Measurements from ENCODE around the gene MSRB3. TPM values are rescaled to one million over a fixed set of nuclear protein-coding genes. Genes with fewer than 3 reads are reported as not detected.

The MSRB3 gene
- total RNA-seq, 1 experiment from 2014 or later = 5.9 TPM

DNA sequence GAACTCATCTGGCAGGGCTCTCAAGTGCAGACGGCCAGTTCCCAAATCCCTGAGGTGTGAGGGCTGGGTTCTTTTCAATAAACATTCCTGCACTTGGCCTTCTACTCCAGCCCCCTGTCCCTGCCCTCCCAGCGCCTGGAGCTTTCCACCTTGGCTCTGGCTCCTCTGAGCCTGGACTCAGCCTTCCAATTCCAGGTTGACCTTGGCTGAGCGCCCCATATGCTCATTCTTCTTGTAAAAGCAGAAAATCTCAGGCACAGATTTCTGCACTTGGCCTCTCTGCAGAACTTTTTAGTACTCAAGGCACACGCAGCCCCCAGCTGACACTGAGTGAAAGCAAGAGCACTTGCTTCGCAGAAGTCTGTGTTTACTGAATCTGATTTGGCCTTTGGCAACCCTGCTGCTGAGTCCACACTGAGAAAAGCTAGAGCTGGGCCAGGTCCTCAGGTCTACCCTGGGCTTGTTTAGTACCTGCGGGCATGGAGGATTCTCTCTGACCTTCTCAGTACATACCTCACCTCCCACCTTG lies 222.7 kb downstream of the MSRB3 start:
- H3K4me3 ChIP-seq (ENCODE audit: low read length) = no peak overlapping the region
- BruUV-seq (replicated peaks) = no TSS peak
- DNase-seq = no peak
- ChIA-PET POLR2A (ENCODE audit: unreplicated experiment) (no interaction called here), CTCF (no interaction called here)
- no peaks in the 10 kb centered on the region for H3K79me2 ChIP-seq (ENCODE audit: low read length)
- no peak overlapping the region for H3K4me2 ChIP-seq (ENCODE audit: low read length)
- no peak overlapping the region for H2AFZ ChIP-seq (ENCODE audit: low read length)
- no peaks in the 10 kb centered on the region for H4K20me1 ChIP-seq (ENCODE audit: low read length)
- H3K9me2 ChIP-seq (replicated peaks; ENCODE audit: low read length) = no peaks in the 10 kb centered on the region
- no peaks in the 10 kb centered on the region for H3K9me3 ChIP-seq (ENCODE audit: low read length)
- H3K36me3 ChIP-seq (ENCODE audit: low read depth, low read length) = no peaks in the 10 kb centered on the region
- no peak overlapping the region for H3K9ac ChIP-seq (ENCODE audit: low read length)
- H3K4me1 ChIP-seq (ENCODE audit: insufficient read depth, low read length) = peaks cover 22% of the 10 kb centered on the region
- TF ChIP-seq EZH2 (IDR thresholded peaks at IDR 0.05; ENCODE audit: low read length, unreplicated experiment) = no peak
- TF ChIP-seq, protein P1, sequence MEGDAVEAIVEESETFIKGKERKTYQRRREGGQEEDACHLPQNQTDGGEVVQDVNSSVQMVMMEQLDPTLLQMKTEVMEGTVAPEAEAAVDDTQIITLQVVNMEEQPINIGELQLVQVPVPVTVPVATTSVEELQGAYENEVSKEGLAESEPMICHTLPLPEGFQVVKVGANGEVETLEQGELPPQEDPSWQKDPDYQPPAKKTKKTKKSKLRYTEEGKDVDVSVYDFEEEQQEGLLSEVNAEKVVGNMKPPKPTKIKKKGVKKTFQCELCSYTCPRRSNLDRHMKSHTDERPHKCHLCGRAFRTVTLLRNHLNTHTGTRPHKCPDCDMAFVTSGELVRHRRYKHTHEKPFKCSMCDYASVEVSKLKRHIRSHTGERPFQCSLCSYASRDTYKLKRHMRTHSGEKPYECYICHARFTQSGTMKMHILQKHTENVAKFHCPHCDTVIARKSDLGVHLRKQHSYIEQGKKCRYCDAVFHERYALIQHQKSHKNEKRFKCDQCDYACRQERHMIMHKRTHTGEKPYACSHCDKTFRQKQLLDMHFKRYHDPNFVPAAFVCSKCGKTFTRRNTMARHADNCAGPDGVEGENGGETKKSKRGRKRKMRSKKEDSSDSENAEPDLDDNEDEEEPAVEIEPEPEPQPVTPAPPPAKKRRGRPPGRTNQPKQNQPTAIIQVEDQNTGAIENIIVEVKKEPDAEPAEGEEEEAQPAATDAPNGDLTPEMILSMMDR (conservative IDR thresholded peaks at IDR 0.05; ENCODE audit: low read depth, low read length) = no peak
- TF ChIP-seq EZH2phosphoT487 (IDR thresholded peaks at IDR 0.05; ENCODE audit: borderline replicate concordance, low read length) = no peak
- intact Hi-C loops (cut with micrococcal nuclease) = no loop called here
- no peak overlapping the region for H3K27ac ChIP-seq (ENCODE audit: low read length)
- H3F3A ChIP-seq (ENCODE audit: low read length, unreplicated experiment) = no peaks in the 10 kb centered on the region
- no peaks in the 10 kb centered on the region for H3K27me3 ChIP-seq (ENCODE audit: low read length)
- ATAC-seq = no peak

DNA sequence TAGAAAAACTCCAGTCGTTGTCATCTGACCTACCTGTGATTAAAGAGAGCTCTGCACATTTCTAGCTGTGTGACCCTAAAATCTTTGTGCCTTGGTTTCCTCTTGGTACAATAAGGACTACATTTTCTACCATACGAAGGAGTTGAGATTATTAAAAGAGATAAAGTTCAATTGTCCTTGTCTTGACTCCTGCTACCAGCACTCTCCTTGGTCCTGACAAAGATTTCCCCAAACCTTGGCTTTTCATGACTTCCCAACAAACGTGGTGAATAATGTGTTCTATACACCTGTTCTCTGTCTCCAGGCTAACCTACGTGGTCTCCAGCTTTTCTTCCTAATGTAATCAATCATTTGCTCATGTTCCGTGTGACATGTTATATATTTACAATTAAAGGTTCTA lies 223.5 kb downstream of the MSRB3 start:
- Histone ChIP-seq H3K4me3 (ENCODE audit: low read length) (no peak overlapping the region), H3K36me3 (ENCODE audit: low read depth, low read length) (no peaks in the 10 kb centered on the region), H3K9me2 (replicated peaks; ENCODE audit: low read length) (no peaks in the 10 kb centered on the region), H3K9ac (ENCODE audit: low read length) (no peak overlapping the region), H3K27ac (ENCODE audit: low read length) (no peak overlapping the region), H3K4me1 (ENCODE audit: insufficient read depth, low read length) (peaks cover 22% of the 10 kb centered on the region), H3K9me3 (ENCODE audit: low read length) (no peaks in the 10 kb centered on the region), H4K20me1 (ENCODE audit: low read length) (no peaks in the 10 kb centered on the region), H3F3A (ENCODE audit: low read length, unreplicated experiment) (no peaks in the 10 kb centered on the region), H2AFZ (ENCODE audit: low read length) (no peak overlapping the region), H3K27me3 (ENCODE audit: low read length) (no peaks in the 10 kb centered on the region), H3K79me2 (ENCODE audit: low read length) (no peaks in the 10 kb centered on the region), H3K4me2 (ENCODE audit: low read length) (no peak overlapping the region)
- intact Hi-C loops (cut with micrococcal nuclease) = loop anchor here (1.0 kb wide), 1 partner anchor 49 kb away; no protein-coding TSS in a partner anchor
- POLR2A ChIA-PET (ENCODE audit: unreplicated experiment) = no interaction called here
- DNase-seq (no peak), ATAC-seq (no peak)
- BruUV-seq (replicated peaks) = no TSS peak
- TF ChIP-seq EZH2phosphoT487 (IDR thresholded peaks at IDR 0.05; ENCODE audit: borderline replicate concordance, low read length) = no peak
- CTCF ChIA-PET = no interaction called here

DNA sequence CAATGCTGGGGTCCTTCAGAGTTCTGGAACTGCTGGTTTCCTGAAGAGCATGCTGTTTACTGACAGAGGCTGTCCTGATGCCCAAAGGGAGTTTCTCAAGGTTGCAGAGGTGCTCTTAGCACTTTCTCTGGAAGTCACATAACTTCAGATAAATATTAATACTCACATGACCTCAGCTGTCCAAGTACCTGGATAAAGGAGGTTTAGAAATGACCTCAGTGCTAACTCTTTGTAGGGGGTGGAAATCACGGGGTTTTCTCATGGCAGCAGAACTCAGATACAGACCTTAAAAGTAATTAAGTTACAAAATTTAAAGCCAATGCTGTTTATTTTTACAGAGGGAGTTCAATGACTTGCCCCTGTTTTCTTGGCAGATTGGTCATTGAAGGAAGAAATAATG lies 225.9 kb downstream of the MSRB3 start:
- H3K79me2 ChIP-seq (ENCODE audit: low read length) = no peaks in the 10 kb centered on the region
- H3K4me1 ChIP-seq (ENCODE audit: insufficient read depth, low read length) = peaks cover 22% of the 10 kb centered on the region
- H3K27ac ChIP-seq (ENCODE audit: low read length) = no peak overlapping the region
- H2AFZ ChIP-seq (ENCODE audit: low read length) = no peak overlapping the region
- no peaks in the 10 kb centered on the region for H3K9me3 ChIP-seq (ENCODE audit: low read length)
- no peaks in the 10 kb centered on the region for H3K36me3 ChIP-seq (ENCODE audit: low read depth, low read length)
- H3K9me2 ChIP-seq (replicated peaks; ENCODE audit: low read length) = no peaks in the 10 kb centered on the region
- H3K4me3 ChIP-seq (ENCODE audit: low read length) = no peak overlapping the region
- no peak for ATAC-seq
- POLR2A ChIA-PET (ENCODE audit: unreplicated experiment) = no interaction called here
- H3K9ac ChIP-seq (ENCODE audit: low read length) = no peak overlapping the region
- H4K20me1 ChIP-seq (ENCODE audit: low read length) = no peaks in the 10 kb centered on the region
- no TSS peak for BruUV-seq (replicated peaks)
- no peak for TF ChIP-seq EZH2 (IDR thresholded peaks at IDR 0.05; ENCODE audit: low read length, unreplicated experiment)
- no peak for TF ChIP-seq EZH2phosphoT487 (IDR thresholded peaks at IDR 0.05; ENCODE audit: borderline replicate concordance, low read length)
- TF ChIP-seq, protein P1 (conservative IDR thresholded peaks at IDR 0.05; ENCODE audit: low read depth, low read length) = no peak
- DNase-seq = no peak
- no peaks in the 10 kb centered on the region for H3F3A ChIP-seq (ENCODE audit: low read length, unreplicated experiment)
- intact Hi-C loops (cut with micrococcal nuclease) = no loop called here
- no peaks in the 10 kb centered on the region for H3K27me3 ChIP-seq (ENCODE audit: low read length)
- CTCF ChIA-PET = no interaction called here
- H3K4me2 ChIP-seq (ENCODE audit: low read length) = no peak overlapping the region

All from PC-3 (cell line).